CD4-positive, alpha-beta T cell (primary cell): ENCODE data around the gene SERGEF. TPM values are rescaled to one million over a fixed set of nuclear protein-coding genes. Genes with fewer than 3 reads are reported as not detected.
"Not testable (repeated sequence)": the region's sequence is repeated elsewhere in the genome, so short reads cannot be mapped to it uniquely, and the experiment has no call there.

ENCODE experiments used
- ATAC-seq: fragments of 200-7000 bp; cut with Tn5 transposase; one replicate; pipeline ENCODE4 v1.10.0; 2022; ENCODE audit warnings: mild to moderate bottlenecking; ENCODE audit not compliant: poor library complexity
- CTCF ChIA-PET: fragments of 350-600 bp; sonication (Branson Sonifier 250); formaldehyde crosslinking; loops from one replicate; lab custom pipeline; 2021; ENCODE audit warnings: antibody characterized with exemption, inconsistent platforms; lab: Charles Lee
- POLR2A ChIA-PET: fragments of 350-600 bp; sonication (Branson Sonifier 250); formaldehyde crosslinking; loops from one replicate; lab custom pipeline; 2021; ENCODE audit warnings: antibody characterized with exemption, inconsistent platforms; lab: Charles Lee
- DNase-seq, 14 experiments: peaks; one replicate each; pipeline ENCODE4 v3.0.0-alpha.2; 2013 to 2020; ENCODE audit warnings: mixed read lengths in 2 of 14
- H3K27ac ChIP-seq, 2 donors: one replicate each; pipeline versions ENCODE4 v1.5.1 to v1.7.0; 2013; ENCODE audit warnings: low read length in 2 of 2, low read depth in 1 of 2, mild to moderate bottlenecking in 1 of 2
- H3K27me3 ChIP-seq, 2 experiments: 1 replicate in 1 of 2; 2 replicates in 1 of 2; pipeline versions ENCODE4 v1.6.1 to v1.7.0; 2013; ENCODE audit warnings: low read length in 2 of 2, control low read depth in 1 of 2, mild to moderate bottlenecking in 1 of 2, moderate library complexity in 1 of 2; ENCODE audit not compliant: insufficient read depth in 2 of 2, control insufficient read depth in 1 of 2
- H3K36me3 ChIP-seq: one replicate; pipeline ENCODE4 v1.6.1; 2013; ENCODE audit warnings: low read length, control low read depth; ENCODE audit not compliant: insufficient read depth
- H3K4me1 ChIP-seq: one replicate; pipeline ENCODE4 v1.6.1; 2013; ENCODE audit warnings: low read length, control low read depth; ENCODE audit not compliant: insufficient read depth
- H3K4me3 ChIP-seq: one replicate; pipeline ENCODE4 v1.5.1; 2013; ENCODE audit warnings: mild to moderate bottlenecking, low read length, moderate library complexity
- H3K9me3 ChIP-seq, 2 experiments: 1 replicate in 1 of 2; 2 replicates in 1 of 2; pipeline versions ENCODE4 v1.6.1 to v1.7.0; 2013; ENCODE audit warnings: low read length in 2 of 2, mild to moderate bottlenecking in 2 of 2, control low read depth in 1 of 2, moderate library complexity in 1 of 2; ENCODE audit not compliant: control insufficient read depth in 1 of 2, insufficient read depth in 1 of 2
- H3K27ac Mint-ChIP-seq: one replicate; pipeline ENCODE4 v1.8.0; 2020; ENCODE audit warnings: mixed read lengths
- H3K27me3 Mint-ChIP-seq: one replicate; pipeline ENCODE4 v1.8.0; 2021; ENCODE audit warnings: mixed read lengths
- H3K36me3 Mint-ChIP-seq: one replicate; pipeline ENCODE4 v1.8.0; 2021; ENCODE audit warnings: low read depth, mixed read lengths
- H3K4me1 Mint-ChIP-seq: one replicate; pipeline ENCODE4 v1.8.0; 2021; ENCODE audit warnings: low read depth, mixed read lengths
- H3K4me3 Mint-ChIP-seq: one replicate; pipeline ENCODE4 v1.8.0; 2020; ENCODE audit warnings: mild to moderate bottlenecking, mixed read lengths
- H3K9me3 Mint-ChIP-seq: one replicate; pipeline ENCODE4 v1.8.0; 2020; ENCODE audit warnings: mixed read lengths
- CTCF ChIP-seq: fragments of 200-600 bp; IDR thresholded peaks from one replicate; pipeline ENCODE4 v1.8.0; 2022; ENCODE audit warnings: antibody characterized with exemption, mild to moderate bottlenecking
- intact Hi-C, 2 experiments: fragments of 100-400 bp; cut with DNase I in 1 of 2; cut with micrococcal nuclease in 1 of 2; formaldehyde crosslinking; loops; one replicate each; pipeline versions ENCODE4 v1.15.1 to v1.9.0; 2023 to 2025; cut with DNase I, micrococcal nuclease
- total RNA-seq, 174 experiments: library from RNA in 2 of 174; stranded (reverse) in 2 of 174; gene quantifications; one replicate each; pipeline ENCODE4 v1.2.3 and lab custom pipeline; 2021 to 2026

SERGEF gene
- total RNA-seq, 2 experiments from 2014 or later, result 35.2 to 37.1 TPM

GRCh38 chr11:18005376-18006129, 7.3 kb downstream of the SERGEF start:
- ChIA-PET CTCF (no interaction called here), POLR2A (interaction anchor here (1.2 kb wide), 1 partner anchor 9 kb away, joined by 3 read pairs; no protein-coding TSS in a partner anchor)
- no peak for ATAC-seq
- Mint-ChIP-seq H3K36me3 (peaks cover 74% of the 10 kb centered on the region), H3K4me3 (no peak overlapping the region), H3K27ac (no peak overlapping the region), H3K9me3 (no peaks in the 10 kb centered on the region), H3K4me1 (peaks cover 5% of the 10 kb centered on the region), H3K27me3 (no peaks in the 10 kb centered on the region)
- Histone ChIP-seq H3K36me3 (peaks cover 47% of the 10 kb centered on the region), H3K27ac (no peak overlapping the region), H3K4me1 (no peaks in the 10 kb centered on the region), H3K9me3 (no peaks in the 10 kb centered on the region), H3K27me3 (no peaks in the 10 kb centered on the region), H3K4me3 (no peak overlapping the region)
- no peak for TF ChIP-seq CTCF
- intact Hi-C loops, result loop anchor here in 1 of 2 experiments (5.0 kb wide), 1 partner anchor 387 kb away; the partner anchor contains the start of gene LDHA
- DNase-seq, result no peak

- ATAC-seq (no peak), DNase-seq (no peak)
- intact Hi-C loops, result no loop called here
- Mint-ChIP-seq H3K27ac (no peak overlapping the region), H3K4me1 (peaks cover 9% of the 10 kb centered on the region), H3K27me3 (no peaks in the 10 kb centered on the region), H3K4me3 (no peak overlapping the region), H3K9me3 (no peaks in the 10 kb centered on the region), H3K36me3 (peaks cover 94% of the 10 kb centered on the region)
- Histone ChIP-seq H3K36me3 (peaks cover 66% of the 10 kb centered on the region), H3K4me3 (no peak overlapping the region), H3K4me1 (no peaks in the 10 kb centered on the region), H3K9me3 (no peaks in the 10 kb centered on the region), H3K27me3 (no peaks in the 10 kb centered on the region), H3K27ac (no peak overlapping the region)
- TF ChIP-seq CTCF, result no peak
- CTCF ChIA-PET, result interaction anchor here (0.7 kb wide), 1 partner anchor 24 kb away, joined by 3 read pairs; no protein-coding TSS in a partner anchor
- POLR2A ChIA-PET, result no interaction called here
Observed at GRCh38 chr11:18001191-18001590, 11.7 kb downstream of the SERGEF start.

GRCh38 chr11:18000760-18001159, 12.1 kb downstream of the SERGEF start:
- ChIA-PET CTCF (interaction anchor here (0.7 kb wide), 1 partner anchor 24 kb away, joined by 3 read pairs; no protein-coding TSS in a partner anchor), POLR2A (no interaction called here)
- no peak overlapping the region for H3K27ac Mint-ChIP-seq

GRCh38 chr11:18000128-18000527, 12.7 kb downstream of the SERGEF start:
- H3K27me3 Mint-ChIP-seq, H3K4me1 Mint-ChIP-seq, POLR2A ChIA-PET, H3K27me3 ChIP-seq, intact Hi-C loops, H3K27ac ChIP-seq, H3K9me3 Mint-ChIP-seq, H3K4me3 Mint-ChIP-seq, H3K9me3 ChIP-seq, DNase-seq, H3K4me1 ChIP-seq, H3K4me3 ChIP-seq, ATAC-seq, H3K27ac Mint-ChIP-seq: not testable (repeated sequence)
- peaks cover 94% of the 10 kb centered on the region for H3K36me3 Mint-ChIP-seq
- CTCF ChIA-PET, result interaction anchor here (1.0 kb wide), 1 partner anchor 10 kb away, joined by 3 read pairs; no protein-coding TSS in a partner anchor
- H3K36me3 ChIP-seq, result peaks cover 70% of the 10 kb centered on the region

More at GRCh38 chr11:18000760-18001159, 12.1 kb downstream of the SERGEF start:
- ATAC-seq (no peak), DNase-seq (no peak)
- peaks cover 69% of the 10 kb centered on the region for H3K36me3 ChIP-seq
- peaks cover 94% of the 10 kb centered on the region for H3K36me3 Mint-ChIP-seq
- no peak for TF ChIP-seq CTCF
- H3K27ac ChIP-seq, result no peak overlapping the region
- intact Hi-C loops, result no loop called here
- no peaks in the 10 kb centered on the region for H3K27me3 Mint-ChIP-seq
- H3K4me1 ChIP-seq, result no peaks in the 10 kb centered on the region
- no peak overlapping the region for H3K4me3 ChIP-seq
- no peaks in the 10 kb centered on the region for H3K27me3 ChIP-seq
- peaks cover 9% of the 10 kb centered on the region for H3K4me1 Mint-ChIP-seq
- H3K9me3 Mint-ChIP-seq, result no peaks in the 10 kb centered on the region
- no peak overlapping the region for H3K4me3 Mint-ChIP-seq
- no peaks in the 10 kb centered on the region for H3K9me3 ChIP-seq
